Measurements from ENCODE around the gene IRF4.

Gene IRF4

DNA sequence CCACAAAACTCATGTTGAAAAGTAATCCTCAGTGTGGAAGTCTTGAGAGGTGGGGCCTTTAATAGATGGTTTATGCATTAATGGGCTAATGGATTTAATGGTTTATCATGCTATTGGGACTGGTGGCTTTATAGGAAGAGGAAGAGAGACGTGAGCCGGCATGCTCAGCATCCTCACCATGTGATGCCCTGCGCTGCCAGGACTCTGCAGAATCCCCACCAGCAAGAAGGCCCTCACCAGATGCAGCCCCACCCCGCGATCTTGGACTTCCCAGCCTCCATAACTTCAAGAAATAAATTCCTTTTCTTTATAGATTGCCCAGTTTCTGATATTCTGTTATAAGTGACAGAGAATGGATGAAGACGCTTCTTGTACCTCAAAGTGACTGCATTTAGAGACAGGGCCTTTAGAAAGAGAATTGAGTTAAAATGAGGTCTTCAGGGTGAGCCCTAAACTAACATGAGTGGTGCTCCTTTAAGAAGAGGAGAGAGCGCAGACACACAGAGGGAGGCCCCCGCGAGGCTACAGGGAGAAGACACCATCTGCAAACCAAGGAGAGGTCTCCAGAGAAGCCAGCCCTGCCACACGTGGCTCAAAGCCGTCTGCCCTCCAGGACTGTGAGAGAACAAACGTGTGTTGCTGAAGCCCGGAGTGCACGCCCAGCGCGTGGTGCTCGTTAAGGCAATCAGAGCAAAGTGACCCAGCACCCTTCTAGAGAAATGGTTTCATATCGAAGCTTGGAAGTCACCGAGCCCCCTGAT lies 56.9 kb downstream of the IRF4 start:
- TF ChIP-seq, protein P1, sequence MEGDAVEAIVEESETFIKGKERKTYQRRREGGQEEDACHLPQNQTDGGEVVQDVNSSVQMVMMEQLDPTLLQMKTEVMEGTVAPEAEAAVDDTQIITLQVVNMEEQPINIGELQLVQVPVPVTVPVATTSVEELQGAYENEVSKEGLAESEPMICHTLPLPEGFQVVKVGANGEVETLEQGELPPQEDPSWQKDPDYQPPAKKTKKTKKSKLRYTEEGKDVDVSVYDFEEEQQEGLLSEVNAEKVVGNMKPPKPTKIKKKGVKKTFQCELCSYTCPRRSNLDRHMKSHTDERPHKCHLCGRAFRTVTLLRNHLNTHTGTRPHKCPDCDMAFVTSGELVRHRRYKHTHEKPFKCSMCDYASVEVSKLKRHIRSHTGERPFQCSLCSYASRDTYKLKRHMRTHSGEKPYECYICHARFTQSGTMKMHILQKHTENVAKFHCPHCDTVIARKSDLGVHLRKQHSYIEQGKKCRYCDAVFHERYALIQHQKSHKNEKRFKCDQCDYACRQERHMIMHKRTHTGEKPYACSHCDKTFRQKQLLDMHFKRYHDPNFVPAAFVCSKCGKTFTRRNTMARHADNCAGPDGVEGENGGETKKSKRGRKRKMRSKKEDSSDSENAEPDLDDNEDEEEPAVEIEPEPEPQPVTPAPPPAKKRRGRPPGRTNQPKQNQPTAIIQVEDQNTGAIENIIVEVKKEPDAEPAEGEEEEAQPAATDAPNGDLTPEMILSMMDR (IDR thresholded peaks at IDR 0.05; ENCODE audit: borderline replicate concordance, insufficient read depth, low read depth, low read length), result no peak
- H3K4me3 ChIP-seq (ENCODE audit: low read depth, low read length), result no peak overlapping the region

DNA sequence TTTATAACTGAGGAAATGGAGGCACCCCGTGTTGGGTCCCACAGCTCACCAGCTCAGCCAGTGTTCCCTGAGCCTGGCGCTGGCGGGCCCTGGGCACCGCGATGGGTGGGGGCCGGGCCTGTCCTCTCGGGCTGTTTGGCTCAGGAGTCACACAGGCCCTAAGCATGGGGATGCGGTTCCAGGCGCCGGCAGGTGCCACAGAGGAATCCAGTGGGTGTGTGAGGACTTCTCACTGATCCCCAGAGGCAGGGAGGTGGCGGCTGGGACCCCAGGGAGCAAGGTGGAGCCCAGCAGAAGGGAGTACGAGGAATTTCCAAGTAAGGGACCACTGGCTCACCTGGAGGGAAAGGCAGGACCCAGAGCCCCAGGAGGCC lies 57.5 kb downstream of the IRF4 start:
- H3K4me3 ChIP-seq (ENCODE audit: low read depth, low read length), result no peak overlapping the region
- TF ChIP-seq, protein P1 (IDR thresholded peaks at IDR 0.05; ENCODE audit: borderline replicate concordance, insufficient read depth, low read depth, low read length), result no peak

DNA sequence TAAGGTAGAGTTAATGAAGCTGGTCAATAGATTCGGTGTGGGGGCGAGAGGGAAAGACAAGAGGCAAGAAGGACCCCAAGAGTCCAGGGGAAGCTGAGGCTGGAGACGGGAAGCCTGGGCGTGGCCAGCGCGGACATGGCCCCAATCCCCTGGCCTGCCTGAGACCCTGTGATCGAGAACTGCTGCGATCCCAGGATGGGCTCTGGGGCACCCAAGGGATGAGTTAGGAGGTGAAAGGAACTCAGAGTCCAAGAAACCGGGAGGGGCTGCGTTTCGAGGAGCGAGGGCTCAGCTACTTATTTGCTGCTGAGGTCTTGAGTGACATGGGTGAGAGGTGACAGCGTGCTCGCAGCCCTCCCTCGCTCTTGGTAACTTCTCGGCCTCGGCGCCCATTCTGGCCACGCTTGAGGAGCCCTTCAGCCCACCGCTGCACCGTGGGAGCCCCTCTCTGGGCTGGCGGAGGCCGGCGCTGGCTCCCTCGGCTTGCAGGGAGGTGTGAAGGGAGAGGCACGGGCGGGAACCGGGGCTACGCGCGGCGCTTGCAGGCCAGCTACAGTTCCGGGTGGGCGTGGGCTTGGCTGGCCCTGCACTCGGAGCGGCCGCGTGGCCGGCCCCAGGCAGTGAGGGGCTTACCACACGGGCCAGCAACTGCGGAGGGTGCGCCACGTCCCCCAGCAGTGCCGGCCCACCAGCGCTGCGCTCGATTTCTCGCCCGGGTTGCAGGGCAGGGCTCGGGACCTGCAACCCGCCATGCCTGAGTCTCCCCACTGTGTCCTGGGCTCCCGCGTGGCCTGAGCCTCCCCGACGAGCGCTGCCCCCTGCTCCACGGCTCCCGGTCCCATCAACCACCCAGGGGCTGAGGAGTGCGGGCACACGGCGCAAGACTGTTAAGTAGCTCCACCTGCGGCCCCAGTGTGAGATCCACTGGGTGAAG lies 58.2 kb downstream of the IRF4 start:
- TF ChIP-seq, protein P1 (IDR thresholded peaks at IDR 0.05; ENCODE audit: borderline replicate concordance, insufficient read depth, low read depth, low read length), result no peak
- no peak overlapping the region for H3K4me3 ChIP-seq (ENCODE audit: low read depth, low read length)

DNA sequence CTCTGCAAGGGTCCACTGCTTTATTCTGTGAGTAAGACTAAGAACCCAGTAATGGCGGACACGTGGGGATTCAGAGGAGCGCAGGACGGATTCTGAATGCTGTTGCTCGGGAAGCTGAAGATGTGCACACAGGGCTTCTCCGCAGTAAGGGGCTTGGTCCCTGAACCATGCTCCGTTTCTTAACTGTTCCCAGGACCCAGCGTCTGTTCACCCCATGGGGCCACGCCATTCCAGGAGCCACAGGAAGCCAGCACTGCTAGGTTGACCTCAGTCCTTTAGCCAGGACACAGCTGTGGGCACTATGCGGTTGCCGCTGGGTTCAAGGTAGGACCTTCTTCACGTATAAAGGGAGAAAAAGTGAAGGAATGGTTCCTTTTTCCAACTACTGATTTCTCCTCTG lies 59.8 kb downstream of the IRF4 start:
- TF ChIP-seq, protein P1 (IDR thresholded peaks at IDR 0.05; ENCODE audit: borderline replicate concordance, insufficient read depth, low read depth, low read length), result no peak
- no peak overlapping the region for H3K4me3 ChIP-seq (ENCODE audit: low read depth, low read length)

DNA sequence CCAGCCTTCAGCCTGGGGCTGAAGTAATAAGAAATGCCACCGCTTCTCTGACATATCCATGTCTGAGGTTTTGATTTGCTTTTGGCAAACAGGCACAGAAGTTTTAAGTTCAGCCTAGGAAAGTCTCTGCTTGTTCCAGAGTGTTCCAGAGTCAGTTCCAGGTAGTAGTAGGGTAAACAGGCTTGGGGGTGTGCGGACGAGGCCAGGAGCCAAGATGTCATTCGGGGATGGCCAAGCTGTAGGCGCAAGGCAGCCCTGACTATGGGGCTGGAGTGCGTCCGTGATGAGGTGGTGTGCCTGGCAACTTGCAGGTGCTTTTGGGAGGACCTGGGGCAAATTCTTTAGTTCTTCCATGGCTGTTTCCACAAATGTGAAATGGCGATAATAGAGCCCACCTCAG lies 60.3 kb downstream of the IRF4 start:
- no peak overlapping the region for H3K4me3 ChIP-seq (ENCODE audit: low read depth, low read length)
- TF ChIP-seq, protein P1 (IDR thresholded peaks at IDR 0.05; ENCODE audit: borderline replicate concordance, insufficient read depth, low read depth, low read length), result no peak

DNA sequence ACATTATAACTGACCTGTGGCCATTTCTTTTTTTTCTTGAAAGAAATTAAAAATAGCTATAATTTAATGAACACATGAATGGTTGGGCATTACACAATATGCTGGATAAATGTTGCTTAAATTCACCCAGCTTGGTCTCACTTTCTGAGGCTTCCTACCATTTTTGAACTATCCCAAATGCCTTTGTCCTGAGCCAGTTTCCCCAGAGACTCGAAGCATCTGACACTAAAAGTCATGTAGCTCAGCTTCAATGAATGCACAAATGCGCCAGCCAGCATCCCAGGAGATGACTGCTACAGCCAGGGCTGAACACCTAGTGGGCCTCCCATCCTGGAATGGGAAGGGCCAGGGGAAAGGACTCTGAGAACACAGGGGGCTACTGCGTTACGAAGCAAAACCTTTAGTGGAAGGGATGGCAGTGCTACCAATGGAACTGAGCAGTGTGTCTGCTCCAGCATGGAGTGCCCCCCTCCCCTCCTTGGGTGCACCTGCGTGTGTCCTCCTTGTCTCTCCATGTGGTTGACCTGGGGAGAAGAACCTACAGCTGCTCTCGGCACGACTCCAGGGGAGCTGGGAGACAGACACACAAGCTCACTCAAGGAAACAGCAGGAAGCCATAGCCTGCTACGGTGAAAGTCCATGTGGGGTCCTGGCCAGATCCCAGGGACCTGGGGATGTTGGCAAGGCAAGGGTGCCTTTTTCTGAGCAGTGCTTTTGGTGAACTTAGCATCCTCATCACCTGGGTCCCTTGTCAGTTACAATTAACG lies 60.9 kb downstream of the IRF4 start:
- TF ChIP-seq, protein P1 (IDR thresholded peaks at IDR 0.05; ENCODE audit: borderline replicate concordance, insufficient read depth, low read depth, low read length), result no peak
- H3K4me3 ChIP-seq (ENCODE audit: low read depth, low read length), result no peak overlapping the region
